PC-9 (cell line): ENCODE results near the gene PSME3IP1. TPM values are rescaled to one million over a fixed set of nuclear protein-coding genes. Genes with fewer than 3 reads are reported as not detected.

Experiments
- BruUV-seq: library from RNA; stranded (reverse); fragments of 400-500 nt; replicated peaks from 2 replicates; lab custom pipeline; 2021; lab: Mats Ljungman, UMichigan
- CTCF ChIA-PET: fragments of 300-600 bp; sonication (Branson Sonifier 250); formaldehyde crosslinking; loops from one replicate; lab custom pipeline; 2022; ENCODE audit warnings: antibody characterized with exemption; lab: Charles Lee
- POLR2A ChIA-PET: fragments of 300-600 bp; sonication (Branson Sonifier 250); formaldehyde crosslinking; loops from one replicate; lab custom pipeline; 2022; ENCODE audit warnings: antibody characterized with exemption; ENCODE audit not compliant: unreplicated experiment; lab: Charles Lee
- DNase-seq, 2 experiments: peaks; one replicate each; pipeline versions ENCODE4 v3.0.0 to v3.0.0-alpha.2; 2015 to 2022; ENCODE audit warnings: mixed read lengths in 1 of 2
- H2AFZ ChIP-seq: fragments of 200-600 bp; sonication (generic); 2 replicates; pipeline ENCODE4 v1.8.1; 2017; ENCODE audit warnings: antibody characterized with exemption
- H3F3A ChIP-seq: fragments of 200-600 bp; sonication (generic); 2 replicates; pipeline ENCODE4 v1.8.1; 2017; ENCODE audit warnings: antibody characterized with exemption, mild to moderate bottlenecking, low read depth; ENCODE audit not compliant: insufficient read depth
- H3K27ac ChIP-seq: fragments of 200-600 bp; sonication (generic); 2 replicates; pipeline ENCODE4 v1.6.1; 2016; ENCODE audit warnings: mixed run types
- H3K27me3 ChIP-seq: fragments of 200-600 bp; sonication (generic); 2 replicates; pipeline ENCODE4 v1.6.1; 2016; ENCODE audit warnings: low read depth, mixed run types; ENCODE audit not compliant: insufficient read depth
- H3K36me3 ChIP-seq: fragments of 200-600 bp; sonication (generic); 2 replicates; pipeline ENCODE4 v1.6.1; 2016; ENCODE audit warnings: low read depth, mixed run types
- H3K4me1 ChIP-seq: fragments of 200-600 bp; sonication (generic); replicated peaks from 2 replicates; pipeline ENCODE4 v1.6.1; 2016; ENCODE audit warnings: mixed run types; ENCODE audit not compliant: insufficient read depth
- H3K4me2 ChIP-seq: fragments of 200-600 bp; sonication (generic); 2 replicates; pipeline ENCODE4 v1.6.1; 2017; ENCODE audit warnings: mixed run types
- H3K4me3 ChIP-seq: fragments of 200-600 bp; sonication (generic); 2 replicates; pipeline ENCODE4 v1.6.1; 2016; ENCODE audit warnings: mixed run types
- H3K79me2 ChIP-seq: fragments of 200-600 bp; sonication (generic); 2 replicates; pipeline ENCODE4 v1.6.1; 2017; ENCODE audit warnings: low read depth, mixed run types
- H3K9me2 ChIP-seq: fragments of 200-600 bp; sonication (generic); 2 replicates; pipeline ENCODE4 v1.8.1; 2017; ENCODE audit warnings: mild to moderate bottlenecking; ENCODE audit not compliant: insufficient read depth
- H3K9me3 ChIP-seq: fragments of 200-600 bp; sonication (generic); 2 replicates; pipeline ENCODE4 v1.8.1; 2016; ENCODE audit warnings: low read depth; ENCODE audit not compliant: insufficient read depth
- H4K20me1 ChIP-seq: fragments of 200-600 bp; sonication (generic); 2 replicates; pipeline ENCODE4 v1.8.1; 2017; ENCODE audit not compliant: insufficient read depth
- EZH2 ChIP-seq: fragments of 200-600 bp; sonication (generic); IDR thresholded peaks from 2 replicates; pipeline ENCODE4 v1.8.0; 2017; ENCODE audit warnings: antibody characterized with exemption, low read depth
- intact Hi-C: fragments of 100-400 bp; cut with micrococcal nuclease; formaldehyde crosslinking; loops from one replicate; pipeline ENCODE4 v1.10.0; 2022; ENCODE audit not compliant: unreplicated experiment
- total RNA-seq: library from RNA; stranded (reverse); gene quantifications from 2 replicates; pipeline ENCODE4 v1.2.3, GENCODE V29; 2021
- TF ChIP-seq, protein P1 (sequence below): fragments of 200-600 bp; sonication (generic); conservative IDR thresholded peaks from 2 replicates; pipeline ENCODE4 v1.6.1; 2017; ENCODE audit warnings: mixed run types, antibody characterized with exemption, mild to moderate bottlenecking, moderate library complexity

Gene PSME3IP1
- total RNA-seq, 1 experiment from 2014 or later: 121 TPM

DNA sequence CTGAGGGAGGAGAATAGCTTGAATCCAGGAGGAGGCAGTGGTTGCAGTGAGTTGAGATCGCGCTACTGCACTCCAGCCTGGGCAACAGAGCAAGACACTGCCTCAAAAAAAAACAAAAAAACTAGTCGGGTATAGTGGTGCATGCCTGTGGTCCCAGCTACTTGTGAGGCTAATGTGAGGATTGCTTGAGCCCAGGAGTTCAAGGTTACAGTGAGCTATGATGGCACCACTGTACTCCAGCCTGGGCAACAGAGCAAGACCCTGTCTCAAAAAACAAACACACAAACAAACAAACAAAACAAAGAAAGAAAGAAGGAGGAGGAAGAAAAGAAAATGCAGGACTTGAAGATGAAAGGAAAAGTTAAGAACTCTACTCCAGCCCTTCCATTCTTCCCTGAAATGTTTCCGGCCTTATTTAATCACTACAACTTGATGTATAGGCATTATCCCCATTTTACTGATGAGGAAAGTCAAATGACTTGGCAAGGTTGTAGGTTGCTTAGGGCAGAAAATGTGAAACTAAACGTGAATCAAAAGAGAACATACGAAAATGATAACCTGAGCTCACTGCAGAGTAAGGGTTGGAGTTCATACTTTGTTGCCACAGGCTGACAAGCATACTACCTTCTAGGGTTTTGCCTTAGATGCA lies 30.0 kb downstream of the PSME3IP1 start:
- CTCF ChIA-PET: no interaction called here
- Histone ChIP-seq H3K9me3 (no peaks in the 10 kb centered on the region), H3K27me3 (no peaks in the 10 kb centered on the region), H3F3A (peaks cover 5% of the 10 kb centered on the region; the same call in 1 of the 2 replicates), H2AFZ (no peak overlapping the region), H3K4me3 (no peak overlapping the region), H4K20me1 (no peaks in the 10 kb centered on the region; the same call in 1 of the 2 replicates), H3K27ac (no peak overlapping the region), H3K79me2 (no peaks in the 10 kb centered on the region), H3K36me3 (peaks cover 38% of the 10 kb centered on the region), H3K9me2 (no peaks in the 10 kb centered on the region), H3K4me2 (no peak overlapping the region), H3K4me1 (no peaks in the 10 kb centered on the region)
- TF ChIP-seq EZH2: no peak
- TF ChIP-seq, protein P1, sequence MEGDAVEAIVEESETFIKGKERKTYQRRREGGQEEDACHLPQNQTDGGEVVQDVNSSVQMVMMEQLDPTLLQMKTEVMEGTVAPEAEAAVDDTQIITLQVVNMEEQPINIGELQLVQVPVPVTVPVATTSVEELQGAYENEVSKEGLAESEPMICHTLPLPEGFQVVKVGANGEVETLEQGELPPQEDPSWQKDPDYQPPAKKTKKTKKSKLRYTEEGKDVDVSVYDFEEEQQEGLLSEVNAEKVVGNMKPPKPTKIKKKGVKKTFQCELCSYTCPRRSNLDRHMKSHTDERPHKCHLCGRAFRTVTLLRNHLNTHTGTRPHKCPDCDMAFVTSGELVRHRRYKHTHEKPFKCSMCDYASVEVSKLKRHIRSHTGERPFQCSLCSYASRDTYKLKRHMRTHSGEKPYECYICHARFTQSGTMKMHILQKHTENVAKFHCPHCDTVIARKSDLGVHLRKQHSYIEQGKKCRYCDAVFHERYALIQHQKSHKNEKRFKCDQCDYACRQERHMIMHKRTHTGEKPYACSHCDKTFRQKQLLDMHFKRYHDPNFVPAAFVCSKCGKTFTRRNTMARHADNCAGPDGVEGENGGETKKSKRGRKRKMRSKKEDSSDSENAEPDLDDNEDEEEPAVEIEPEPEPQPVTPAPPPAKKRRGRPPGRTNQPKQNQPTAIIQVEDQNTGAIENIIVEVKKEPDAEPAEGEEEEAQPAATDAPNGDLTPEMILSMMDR: no peak
- DNase-seq: no peak
- POLR2A ChIA-PET: no interaction called here
- intact Hi-C loops: no loop called here
- BruUV-seq: no TSS peak

DNA sequence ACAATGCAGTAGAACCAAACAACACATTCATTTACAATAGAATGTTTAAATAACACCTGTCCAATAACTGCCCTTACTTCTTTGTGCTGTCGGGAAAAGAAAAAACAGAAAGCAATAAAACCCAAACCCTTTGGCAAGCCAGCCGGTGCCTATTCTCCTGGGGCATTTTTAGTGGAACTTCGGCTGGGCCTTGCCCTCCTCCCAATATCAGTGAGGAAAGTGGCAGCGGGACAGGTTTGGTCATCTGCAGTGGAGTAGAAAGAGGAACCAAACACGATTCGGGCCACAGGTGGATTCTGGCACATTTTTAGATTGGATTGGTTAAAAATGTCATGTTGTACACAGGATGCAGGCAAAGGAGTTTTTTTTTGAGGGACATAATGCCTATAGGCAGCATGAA lies 32.0 kb downstream of the PSME3IP1 start:
- POLR2A ChIA-PET: no interaction called here
- no peaks in the 10 kb centered on the region for H3K9me2 ChIP-seq
- CTCF ChIA-PET: no interaction called here
- H3K27ac ChIP-seq: no peak overlapping the region
- H3F3A ChIP-seq: 0 out of 2 replicates have a peak, but pooled peaks cover 4% of the 10 kb centered on the region
- H3K36me3 ChIP-seq: peaks cover 30% of the 10 kb centered on the region
- H3K79me2 ChIP-seq: no peaks in the 10 kb centered on the region
- no peak for DNase-seq
- no peaks in the 10 kb centered on the region; the same call in 1 of the 2 replicates for H4K20me1 ChIP-seq
- no peak overlapping the region for H2AFZ ChIP-seq
- no peaks in the 10 kb centered on the region for H3K4me1 ChIP-seq
- no TSS peak for BruUV-seq
- TF ChIP-seq, protein P1: no peak
- TF ChIP-seq EZH2: no peak
- no peak overlapping the region for H3K4me3 ChIP-seq
- H3K9me3 ChIP-seq: no peaks in the 10 kb centered on the region
- H3K4me2 ChIP-seq: no peak overlapping the region
- H3K27me3 ChIP-seq: no peaks in the 10 kb centered on the region
- intact Hi-C loops: no loop called here

DNA sequence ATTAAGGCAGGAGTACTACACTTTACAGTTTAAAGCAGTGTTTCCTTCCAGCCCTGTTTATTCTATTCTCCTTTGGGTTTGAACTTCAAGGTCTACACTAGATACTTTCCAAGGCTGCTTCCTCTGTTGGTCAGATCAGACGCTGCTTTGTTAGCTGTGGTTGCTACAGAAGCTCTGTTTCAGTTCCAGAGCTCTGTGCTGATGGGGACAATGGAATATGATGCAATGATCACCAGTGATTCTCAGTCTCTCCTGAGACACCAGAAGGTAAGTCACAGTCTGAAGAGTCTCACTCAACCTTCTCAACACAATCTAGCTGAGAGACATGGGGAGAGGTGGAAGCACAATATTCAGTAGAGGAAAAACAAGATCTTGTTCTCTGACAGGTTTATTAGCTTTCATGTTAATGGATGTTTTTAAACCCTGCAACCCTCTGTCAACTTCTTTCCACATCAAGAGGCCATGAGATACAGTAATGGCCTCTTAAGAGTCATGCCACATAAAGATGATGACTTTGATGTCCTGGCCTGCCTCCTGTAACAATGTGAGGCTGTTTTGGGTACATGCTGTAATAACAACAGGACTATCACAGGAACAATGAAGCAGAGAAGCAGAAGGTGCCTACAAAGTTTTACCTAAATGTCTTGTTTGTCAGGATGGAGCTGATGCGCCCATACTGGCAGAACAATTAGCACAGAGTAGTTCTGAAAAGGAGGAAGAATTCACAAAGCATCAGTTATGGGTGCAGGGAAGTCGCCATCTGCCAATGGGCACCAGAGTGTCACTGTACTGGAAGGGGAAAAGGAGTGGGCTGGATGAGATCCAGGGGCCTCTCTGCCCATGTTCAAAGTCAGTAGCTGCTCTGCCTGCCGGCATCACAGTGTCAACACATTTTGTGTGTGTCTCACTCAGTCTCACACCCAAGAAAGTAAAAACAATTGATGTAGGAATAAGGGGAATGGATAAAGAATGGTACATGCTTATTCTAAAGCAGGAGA lies 33.4 kb downstream of the PSME3IP1 start:
- TF ChIP-seq, protein P1: no peak
- no peak for TF ChIP-seq EZH2
- POLR2A ChIA-PET: interaction anchor here (0.6 kb wide), 1 partner anchor 308 kb away, joined by 8 read pairs; no protein-coding TSS in a partner anchor

More for the DNA sequence above, 33.4 kb downstream of the PSME3IP1 start:
- Histone ChIP-seq H3K4me2 (no peak overlapping the region), H3K9me3 (no peaks in the 10 kb centered on the region), H3K79me2 (no peaks in the 10 kb centered on the region), H3F3A (peaks cover 6% of the 10 kb centered on the region; the same call in 1 of the 2 replicates), H4K20me1 (no peaks in the 10 kb centered on the region), H3K27me3 (no peaks in the 10 kb centered on the region), H3K27ac (no peak overlapping the region), H3K4me3 (no peak overlapping the region), H2AFZ (no peak overlapping the region), H3K36me3 (peaks cover 26% of the 10 kb centered on the region; the same call in 1 of the 2 replicates), H3K9me2 (no peaks in the 10 kb centered on the region), H3K4me1 (no peaks in the 10 kb centered on the region)
- CTCF ChIA-PET: no interaction called here
- intact Hi-C loops: no loop called here
- DNase-seq: no peak
- BruUV-seq: no TSS peak
